Osteocyte (in vitro differentiated cells): ENCODE measurements around the gene TPSD1. TPM values are rescaled to one million over a fixed set of nuclear protein-coding genes. Genes with fewer than 3 reads are reported as not detected.

Experiments used
- DNase-seq: peaks from one replicate; pipeline ENCODE4 v3.0.0; 2021; ENCODE audit warnings: mixed read lengths; ENCODE audit not compliant: unreplicated experiment; ENCODE audit errors: extremely low spot score
- H3K27ac Mint-ChIP-seq: one replicate; pipeline ENCODE4 v1.8.0; 2021; ENCODE audit warnings: mild to moderate bottlenecking, mixed read lengths; ENCODE audit not compliant: unreplicated experiment
- H3K27me3 Mint-ChIP-seq: one replicate; pipeline ENCODE4 v1.8.0; 2021; ENCODE audit warnings: mixed read lengths; ENCODE audit not compliant: unreplicated experiment
- H3K36me3 Mint-ChIP-seq: one replicate; pipeline ENCODE4 v1.8.0; 2021; ENCODE audit warnings: mixed read lengths; ENCODE audit not compliant: unreplicated experiment
- H3K4me1 Mint-ChIP-seq: one replicate; pipeline ENCODE4 v1.8.0; 2021; ENCODE audit warnings: mixed read lengths; ENCODE audit not compliant: unreplicated experiment
- H3K4me3 Mint-ChIP-seq: one replicate; pipeline ENCODE4 v1.8.0; 2021; ENCODE audit warnings: mild to moderate bottlenecking, moderate library complexity, mixed read lengths; ENCODE audit not compliant: unreplicated experiment
- H3K9me3 Mint-ChIP-seq: one replicate; pipeline ENCODE4 v1.8.0; 2021; ENCODE audit warnings: mixed read lengths; ENCODE audit not compliant: unreplicated experiment
- total RNA-seq: library from RNA; stranded (reverse); gene quantifications from 2 replicates; pipeline ENCODE4 v1.2.1, GENCODE V29; 2021
- TF ChIP-seq, protein P1 (sequence below): fragments of 200-600 bp; sonication (generic); IDR thresholded peaks from 2 replicates; pipeline ENCODE4 v1.5.0; 2021; ENCODE audit warnings: antibody characterized with exemption, mild to moderate bottlenecking, moderate library complexity

Gene TPSD1
- total RNA-seq, 1 donor from 2014 or later = not detected

DNA sequence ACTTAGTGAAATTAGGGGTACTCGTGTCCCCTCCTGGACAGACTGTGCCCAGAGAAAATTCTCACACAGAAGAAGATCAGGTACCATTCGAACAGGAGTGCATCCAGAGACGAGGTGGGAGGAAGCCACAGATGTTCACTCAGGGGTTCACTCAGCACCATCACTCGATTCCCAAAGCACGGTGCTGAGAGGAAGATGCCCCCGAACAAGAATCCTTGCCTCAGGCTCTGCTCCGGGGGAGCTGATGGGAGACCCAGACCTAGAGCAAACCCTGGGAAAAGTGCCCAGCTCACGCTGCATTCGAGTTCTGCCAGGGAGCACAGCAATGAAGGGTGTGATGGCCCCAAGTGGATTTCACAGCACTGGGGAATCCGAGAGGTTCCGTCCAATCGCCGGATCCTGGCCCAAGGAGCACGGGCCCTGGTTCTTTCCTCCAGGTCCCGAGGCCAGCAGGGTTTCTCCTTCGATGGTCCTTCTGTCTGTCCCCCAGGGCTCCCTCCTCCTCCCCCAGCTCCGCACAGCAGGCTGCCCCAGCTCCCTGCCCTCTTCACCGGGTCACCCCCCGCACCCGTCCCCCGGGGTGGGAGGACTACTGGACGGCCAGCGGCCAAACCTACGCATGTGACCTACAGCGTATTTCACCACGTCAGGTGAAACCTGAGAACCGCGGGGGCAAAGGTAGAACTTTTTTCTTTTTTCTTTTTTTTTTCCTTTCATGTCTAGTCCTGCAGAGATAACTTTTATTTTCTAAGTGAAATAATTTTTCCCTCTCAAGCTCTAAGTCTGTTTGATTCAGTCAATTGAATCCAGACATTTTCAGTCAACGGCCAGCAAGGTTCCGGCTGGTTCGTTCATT is 43.4 kb downstream of the TPSD1 start:
- DNase-seq = no peak
- H3K4me3 Mint-ChIP-seq = no peak overlapping the region
- TF ChIP-seq, protein P1, sequence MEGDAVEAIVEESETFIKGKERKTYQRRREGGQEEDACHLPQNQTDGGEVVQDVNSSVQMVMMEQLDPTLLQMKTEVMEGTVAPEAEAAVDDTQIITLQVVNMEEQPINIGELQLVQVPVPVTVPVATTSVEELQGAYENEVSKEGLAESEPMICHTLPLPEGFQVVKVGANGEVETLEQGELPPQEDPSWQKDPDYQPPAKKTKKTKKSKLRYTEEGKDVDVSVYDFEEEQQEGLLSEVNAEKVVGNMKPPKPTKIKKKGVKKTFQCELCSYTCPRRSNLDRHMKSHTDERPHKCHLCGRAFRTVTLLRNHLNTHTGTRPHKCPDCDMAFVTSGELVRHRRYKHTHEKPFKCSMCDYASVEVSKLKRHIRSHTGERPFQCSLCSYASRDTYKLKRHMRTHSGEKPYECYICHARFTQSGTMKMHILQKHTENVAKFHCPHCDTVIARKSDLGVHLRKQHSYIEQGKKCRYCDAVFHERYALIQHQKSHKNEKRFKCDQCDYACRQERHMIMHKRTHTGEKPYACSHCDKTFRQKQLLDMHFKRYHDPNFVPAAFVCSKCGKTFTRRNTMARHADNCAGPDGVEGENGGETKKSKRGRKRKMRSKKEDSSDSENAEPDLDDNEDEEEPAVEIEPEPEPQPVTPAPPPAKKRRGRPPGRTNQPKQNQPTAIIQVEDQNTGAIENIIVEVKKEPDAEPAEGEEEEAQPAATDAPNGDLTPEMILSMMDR = no peak
- H3K27ac Mint-ChIP-seq = no peak overlapping the region
- peaks cover 30% of the 10 kb centered on the region for H3K27me3 Mint-ChIP-seq
- peaks cover 2% of the 10 kb centered on the region for H3K4me1 Mint-ChIP-seq
- no peaks in the 10 kb centered on the region for H3K9me3 Mint-ChIP-seq
- H3K36me3 Mint-ChIP-seq = no peaks in the 10 kb centered on the region

DNA sequence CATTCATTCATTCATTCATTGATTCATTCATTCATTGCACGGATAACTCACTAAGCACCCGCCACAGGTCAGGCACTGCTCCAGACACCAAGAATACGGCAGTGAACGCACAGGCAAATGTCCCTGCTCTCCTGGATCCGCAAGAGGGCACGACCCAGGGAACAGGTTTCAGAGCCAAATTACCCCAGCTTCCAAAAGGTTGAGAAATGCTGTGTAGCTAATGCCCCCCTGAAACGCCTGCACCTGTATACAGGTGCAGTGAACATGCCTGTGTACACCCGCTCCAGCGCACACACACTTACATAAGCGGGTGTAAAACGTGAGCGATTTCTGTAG is 44.0 kb downstream of the TPSD1 start:
- H3K27me3 Mint-ChIP-seq = peaks cover 26% of the 10 kb centered on the region
- H3K36me3 Mint-ChIP-seq = no peaks in the 10 kb centered on the region
- H3K4me3 Mint-ChIP-seq = no peak overlapping the region
- TF ChIP-seq, protein P1 = no peak
- peaks cover 2% of the 10 kb centered on the region for H3K4me1 Mint-ChIP-seq
- no peak overlapping the region for H3K27ac Mint-ChIP-seq
- no peak for DNase-seq
- H3K9me3 Mint-ChIP-seq = no peaks in the 10 kb centered on the region

DNA sequence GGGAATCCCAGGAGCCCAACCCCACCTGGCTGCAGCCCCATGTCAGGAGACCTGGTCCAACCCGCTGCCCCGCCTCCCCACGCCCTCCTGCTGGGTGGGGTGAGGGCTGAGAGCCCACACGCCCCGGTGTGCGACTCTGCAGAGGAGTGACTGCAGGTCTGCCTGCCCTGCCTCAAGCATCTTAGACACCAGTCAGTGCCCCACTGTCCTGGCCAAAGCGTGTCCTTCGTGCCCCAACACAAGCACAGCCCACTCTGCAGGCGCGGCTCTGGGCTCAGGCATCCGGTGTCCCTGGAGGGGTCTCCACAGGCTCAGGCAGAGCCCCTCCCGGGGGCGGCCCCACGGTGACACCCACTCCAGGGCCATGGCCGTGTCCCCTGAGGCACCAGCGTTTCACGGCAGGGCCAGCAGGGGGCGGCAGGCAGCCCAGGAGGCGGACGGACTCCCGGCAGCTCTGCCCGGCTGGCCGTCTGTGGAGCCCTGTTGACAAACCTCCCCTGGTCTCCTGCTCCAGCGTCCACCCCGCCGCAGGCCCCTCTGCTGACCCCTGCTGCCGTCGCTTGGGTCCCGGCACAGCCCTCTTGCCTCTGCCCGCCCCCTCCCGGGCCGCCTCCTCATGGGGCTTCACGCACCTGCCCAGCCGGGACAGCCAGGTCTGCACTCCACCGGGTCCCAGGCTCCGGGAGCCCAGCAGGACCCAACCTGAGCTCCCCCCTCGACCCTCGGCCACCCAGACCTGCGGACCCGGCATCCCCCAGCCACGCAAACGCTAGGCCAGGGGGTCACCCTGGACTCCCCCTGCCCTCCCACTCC is 45.0 kb downstream of the TPSD1 start:
- H3K27me3 Mint-ChIP-seq = peaks cover 23% of the 10 kb centered on the region
- TF ChIP-seq, protein P1 = peak; percentile 76
- no peak overlapping the region for H3K27ac Mint-ChIP-seq
- H3K36me3 Mint-ChIP-seq = no peaks in the 10 kb centered on the region
- DNase-seq = peak; percentile 92
- H3K9me3 Mint-ChIP-seq = no peaks in the 10 kb centered on the region
- no peak overlapping the region for H3K4me3 Mint-ChIP-seq
- H3K4me1 Mint-ChIP-seq = peaks cover 2% of the 10 kb centered on the region

DNA sequence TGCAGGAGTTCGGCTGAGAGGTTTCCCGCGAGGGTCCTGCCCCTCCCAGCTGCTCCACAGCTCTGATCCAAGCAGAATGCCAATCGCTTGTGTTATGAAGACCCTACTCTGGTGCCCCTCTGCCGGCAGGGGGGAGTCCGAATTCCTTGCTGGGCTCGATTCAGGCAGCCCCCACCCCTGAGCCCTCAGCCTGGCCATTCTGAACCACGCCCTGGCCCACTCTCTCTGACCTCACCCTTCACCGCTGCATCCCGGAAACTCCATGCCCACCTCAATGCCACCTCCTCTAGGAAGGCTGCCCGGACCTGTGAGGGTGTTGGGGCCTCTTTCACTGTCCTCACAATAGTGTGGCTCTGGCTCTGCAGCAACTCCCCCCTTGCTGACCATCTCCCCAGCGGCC is 45.7 kb downstream of the TPSD1 start:
- Mint-ChIP-seq H3K4me1 (peaks cover 2% of the 10 kb centered on the region), H3K27me3 (peaks cover 23% of the 10 kb centered on the region), H3K4me3 (no peak overlapping the region), H3K27ac (no peak overlapping the region), H3K36me3 (no peaks in the 10 kb centered on the region), H3K9me3 (no peaks in the 10 kb centered on the region)
- TF ChIP-seq, protein P1 = no peak
- DNase-seq = no peak

DNA sequence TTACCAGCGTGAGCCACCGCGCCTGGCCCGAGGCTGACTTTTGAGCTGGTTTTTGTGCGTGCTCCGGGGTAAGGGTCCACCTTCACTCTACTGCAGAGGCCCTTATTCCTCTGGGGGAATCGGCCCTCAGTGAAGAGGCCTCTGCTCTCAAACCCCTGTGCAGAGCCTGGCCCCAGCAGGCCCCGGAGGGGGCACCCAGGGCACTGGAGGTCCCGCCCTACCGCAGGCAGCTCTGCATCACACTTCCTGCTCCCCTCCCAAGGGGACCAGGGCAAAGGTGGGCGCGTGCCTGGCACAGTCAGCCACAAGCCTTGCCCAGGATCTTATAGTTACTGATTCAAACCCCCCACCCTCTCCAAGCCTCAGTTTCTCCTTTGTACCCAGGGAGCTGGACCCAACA is 50.0 kb downstream of the TPSD1 start:
- Mint-ChIP-seq H3K9me3 (no peaks in the 10 kb centered on the region), H3K4me3 (no peak overlapping the region), H3K27me3 (no peaks in the 10 kb centered on the region), H3K27ac (no peak overlapping the region), H3K36me3 (no peaks in the 10 kb centered on the region), H3K4me1 (peaks cover 8% of the 10 kb centered on the region)
- TF ChIP-seq, protein P1 = no peak
- DNase-seq = no peak
